HG02970 (cell line): Measurements from ENCODE around the gene OR6J1.
"Not testable (repeated sequence)": the region's sequence is repeated elsewhere in the genome, so short reads cannot be mapped to it uniquely, and the experiment has no call there.

ENCODE experiments used
- ATAC-seq: cut with Tn5 transposase; IDR thresholded peaks from one replicate; pipeline ENCODE4 v1.9.1; 2021; ENCODE audit warnings: mild to moderate bottlenecking, moderate library complexity, moderate number of reproducible peaks; ENCODE audit not compliant: unreplicated experiment, low FRiP score

The OR6J1 gene

DNA sequence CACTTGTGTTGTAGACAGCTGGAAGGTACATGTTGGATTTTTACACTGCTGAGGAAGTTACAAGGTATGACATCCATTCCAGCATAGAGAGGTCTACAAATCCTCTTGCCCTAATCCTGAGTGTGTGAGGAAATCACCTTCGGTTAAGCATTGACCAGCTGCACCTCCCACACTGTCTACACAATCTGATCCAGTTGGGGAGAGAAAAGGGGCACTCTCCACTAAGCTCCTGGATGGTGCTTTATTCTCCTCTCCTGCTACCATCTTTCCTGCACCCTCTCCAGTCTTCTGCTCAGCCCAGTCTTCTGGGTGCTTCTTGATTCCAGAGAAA is at the start of gene OR6J1:
OR6J1 (minus strand) TSS at position 48 of the 331 bp plus-strand sequence. CDS start 9,541 bp downstream, outside the sequence.
- no peak for ATAC-seq

GRCh38 chr14:22692194-22692593 is 48.0 kb upstream of the OR6J1 start:
- ATAC-seq, result no peak

- no peak for ATAC-seq
These were observed 47.0 kb upstream of the OR6J1 start for GRCh38 chr14:22691171-22691570.

DNA sequence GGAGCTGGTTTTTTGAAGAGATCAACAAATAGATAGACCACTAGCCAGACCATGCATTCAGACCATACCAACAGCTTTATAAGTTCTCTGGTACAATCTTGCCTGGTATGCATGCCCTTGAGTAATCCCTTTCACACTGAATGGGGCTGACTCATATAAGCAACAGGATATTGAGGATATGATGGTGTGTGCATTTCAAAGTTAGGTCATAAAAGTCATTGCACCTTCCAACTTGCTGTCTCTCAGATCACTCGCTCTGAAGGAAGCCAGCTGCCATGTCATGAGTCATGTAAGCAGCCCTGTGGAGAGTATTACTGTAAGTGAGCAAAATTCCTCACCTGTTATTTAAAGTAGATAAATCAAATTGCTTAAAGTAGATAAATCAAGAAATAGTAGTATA is 45.0 kb upstream of the OR6J1 start:
- no peak for ATAC-seq

DNA sequence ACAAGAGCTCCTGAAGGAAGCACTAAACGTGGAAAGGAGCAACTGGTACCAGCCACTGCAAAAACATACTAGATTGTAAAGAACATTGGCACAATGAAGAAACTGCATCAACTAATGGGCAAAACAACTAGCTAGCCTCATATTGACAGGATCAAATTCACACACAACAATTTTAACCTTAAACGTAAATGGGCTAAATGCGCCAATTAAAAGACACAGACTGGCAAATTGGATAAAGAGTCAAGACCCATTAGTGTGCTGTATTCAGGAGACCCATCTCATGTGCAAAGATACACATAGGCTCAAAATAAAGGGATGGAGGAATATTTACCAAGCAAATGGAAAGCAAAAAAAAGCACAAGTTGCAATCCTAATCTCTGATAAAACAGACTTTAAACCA is 43.8 kb upstream of the OR6J1 start:
- not testable (repeated sequence) for ATAC-seq

- ATAC-seq, result not testable (repeated sequence)
These were observed 42.0 kb upstream of the OR6J1 start for GRCh38 chr14:22686176-22686611.

- no peak for ATAC-seq
These were observed 41.3 kb upstream of the OR6J1 start for GRCh38 chr14:22685467-22685866.

DNA sequence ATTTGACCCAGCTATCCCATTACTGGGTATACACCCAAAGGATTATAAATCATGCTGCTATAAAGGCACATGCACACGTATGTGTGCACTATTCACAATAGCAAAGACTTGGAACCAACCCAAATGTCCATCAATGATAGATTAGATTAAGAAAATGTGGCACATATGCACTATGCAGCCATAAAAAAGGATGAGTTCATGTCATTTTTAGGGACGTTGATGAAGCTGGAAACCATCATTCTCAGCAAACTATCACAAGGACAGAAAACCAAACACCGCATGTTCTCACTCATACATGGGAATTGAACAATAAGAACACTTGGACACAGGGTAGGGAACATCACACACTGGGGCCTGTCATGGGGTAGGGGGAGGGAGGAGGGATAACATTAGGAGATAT is 39.3 kb upstream of the OR6J1 start:
- not testable (repeated sequence) for ATAC-seq

DNA sequence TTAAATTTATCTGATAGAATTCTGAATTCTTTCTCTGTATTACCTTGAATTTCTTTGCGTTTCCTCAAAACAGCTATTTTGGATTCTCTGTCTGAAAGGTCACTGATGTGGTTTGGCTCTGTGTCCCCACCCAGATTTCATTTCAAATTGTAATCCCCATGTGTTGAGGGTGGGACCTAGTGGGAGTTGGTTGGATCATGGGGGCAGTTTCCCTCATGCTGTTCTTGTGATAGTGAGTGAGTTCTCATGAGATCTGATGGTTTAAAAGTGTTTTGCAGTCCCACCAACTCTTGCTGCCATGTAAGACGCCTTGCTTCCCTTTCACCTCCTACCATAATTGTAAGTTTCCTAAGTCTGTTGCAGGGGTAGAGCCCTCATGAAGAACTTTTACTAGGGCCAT is 34.1 kb upstream of the OR6J1 start:
- ATAC-seq, result no peak

- ATAC-seq, result not testable (repeated sequence)
These were observed 33.4 kb upstream of the OR6J1 start for GRCh38 chr14:22677551-22677950.

DNA sequence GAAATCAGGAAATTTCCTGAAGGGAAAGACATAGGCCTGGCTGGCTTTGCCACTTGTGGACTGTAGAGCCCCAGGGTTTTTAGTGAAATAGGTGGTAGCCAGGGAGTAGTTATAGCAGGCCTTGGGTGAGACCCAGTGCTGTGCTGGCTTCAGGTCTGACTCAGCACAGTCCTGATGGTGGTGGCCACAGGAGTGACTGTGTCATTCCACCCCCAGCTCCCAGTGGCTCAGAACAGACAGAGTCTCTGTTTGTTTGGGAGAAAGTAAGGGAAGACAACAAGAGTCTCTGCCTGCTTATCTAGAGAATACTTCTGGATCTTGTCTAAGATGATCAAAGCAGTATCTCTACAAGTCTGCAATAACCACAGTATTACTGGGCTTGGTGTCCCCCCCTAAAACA is 27.5 kb upstream of the OR6J1 start:
- ATAC-seq, result no peak

DNA sequence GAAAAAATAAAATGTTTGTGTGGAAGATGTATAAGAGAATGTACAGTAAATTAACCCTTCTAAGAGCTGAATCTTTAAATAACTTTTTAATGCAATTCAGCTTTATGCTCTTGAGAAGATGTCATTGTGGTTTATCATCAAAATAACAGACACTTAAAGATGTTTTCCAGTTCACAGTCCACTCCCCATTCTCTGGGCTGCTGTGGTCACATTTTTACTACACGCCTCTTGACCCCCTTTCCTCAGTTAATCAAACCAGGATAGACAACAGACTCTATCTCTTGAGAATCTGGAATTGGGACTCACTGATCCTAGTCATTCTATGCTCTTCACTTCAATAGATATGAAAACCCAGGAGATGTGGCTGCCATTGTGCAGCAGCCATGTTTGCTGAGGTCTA is 24.7 kb upstream of the OR6J1 start:
- ATAC-seq, result no peak

DNA sequence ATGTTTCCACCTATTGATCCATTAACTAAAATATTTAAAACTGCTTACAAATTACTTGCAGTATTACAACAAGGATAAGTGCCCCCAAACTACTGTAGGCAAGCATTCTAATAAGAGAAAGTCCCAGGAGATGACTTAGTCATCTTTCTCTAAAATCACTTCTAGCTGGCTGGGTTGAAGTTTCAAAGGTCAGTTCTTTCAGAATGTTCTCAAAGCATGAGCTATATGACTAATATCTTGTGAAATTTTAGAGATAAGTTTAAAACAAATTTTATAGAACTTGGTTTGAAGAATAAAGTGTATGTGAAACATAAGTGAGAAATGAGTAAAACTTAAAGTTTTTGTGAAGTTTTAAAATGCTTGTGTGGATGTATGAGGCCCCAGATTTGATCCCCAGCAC is 24.3 kb upstream of the OR6J1 start:
- no peak for ATAC-seq

- no peak for ATAC-seq
These were observed 23.7 kb upstream of the OR6J1 start for GRCh38 chr14:22667881-22668280.

GRCh38 chr14:22666203-22666893 is 22.2 kb upstream of the OR6J1 start:
- ATAC-seq, result no peak

DNA sequence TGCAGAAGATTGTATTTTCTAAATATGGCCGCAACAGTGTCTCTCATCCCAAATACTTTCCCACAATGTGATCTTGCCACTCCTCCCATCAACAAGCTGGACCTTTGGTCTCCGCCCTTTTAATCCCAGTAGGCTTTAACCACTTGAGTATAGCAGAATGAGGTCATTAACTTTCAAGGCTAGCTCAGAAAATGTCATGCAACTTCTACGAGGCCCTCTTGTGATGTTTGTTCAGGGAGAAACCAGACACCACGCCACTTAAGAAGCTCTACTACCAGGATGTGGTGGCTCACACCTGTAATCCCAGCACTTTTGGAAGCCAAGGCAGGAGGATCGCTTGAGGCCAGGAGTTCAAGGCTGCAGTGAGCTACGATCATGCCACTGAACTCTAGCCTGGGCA is 20.1 kb upstream of the OR6J1 start:
- no peak for ATAC-seq

GRCh38 chr14:22660654-22661053 is 16.5 kb upstream of the OR6J1 start:
- no peak for ATAC-seq

- ATAC-seq, result no peak
These were observed 14.8 kb upstream of the OR6J1 start for GRCh38 chr14:22658946-22659345.

- no peak for ATAC-seq
These were observed 13.7 kb upstream of the OR6J1 start for GRCh38 chr14:22657861-22658260.

DNA sequence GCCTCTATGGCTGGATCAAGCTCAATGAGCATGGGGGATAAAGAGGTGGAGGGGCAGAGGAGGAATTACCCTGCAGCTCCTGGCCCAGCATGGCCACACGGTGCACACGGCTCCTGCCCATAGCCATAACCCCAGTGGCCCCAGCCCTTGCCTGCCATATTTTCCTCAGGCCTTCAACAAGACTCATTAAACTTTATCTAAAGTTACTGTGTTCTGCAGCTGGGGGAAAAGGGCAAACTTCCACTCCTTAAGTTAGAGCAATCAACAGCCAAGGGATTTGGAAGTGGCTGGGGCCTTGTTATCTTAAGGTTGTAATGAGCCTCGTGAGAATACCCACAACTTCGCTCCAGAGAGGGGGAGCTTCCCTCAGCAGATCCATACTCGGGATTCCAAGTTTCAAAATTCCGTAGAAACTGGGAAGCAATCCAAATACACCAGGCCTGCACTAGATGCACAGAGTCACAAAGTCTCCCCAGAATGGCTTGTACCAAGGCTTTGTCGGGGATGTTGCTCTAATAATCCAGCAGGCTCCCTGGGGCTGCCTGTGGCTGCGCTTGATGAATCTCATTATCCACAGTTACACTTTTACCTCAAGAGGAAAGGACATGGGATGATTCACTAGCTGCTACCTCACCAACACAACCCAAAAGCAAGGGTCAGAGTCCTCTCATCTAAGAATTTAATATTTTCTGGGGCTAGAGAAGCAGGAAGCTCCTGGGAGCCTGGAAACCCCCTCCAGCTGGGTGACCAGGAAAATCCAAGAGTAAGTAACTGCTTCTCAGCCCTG is 13.0 kb upstream of the OR6J1 start:
- no peak for ATAC-seq

GRCh38 chr14:22656226-22656625 is 12.1 kb upstream of the OR6J1 start:
- no peak for ATAC-seq

GRCh38 chr14:22653012-22653621 is 9.0 kb upstream of the OR6J1 start:
- ATAC-seq, result no peak
